Measurements from ENCODE around the gene COX14.

The COX14 gene

DNA sequence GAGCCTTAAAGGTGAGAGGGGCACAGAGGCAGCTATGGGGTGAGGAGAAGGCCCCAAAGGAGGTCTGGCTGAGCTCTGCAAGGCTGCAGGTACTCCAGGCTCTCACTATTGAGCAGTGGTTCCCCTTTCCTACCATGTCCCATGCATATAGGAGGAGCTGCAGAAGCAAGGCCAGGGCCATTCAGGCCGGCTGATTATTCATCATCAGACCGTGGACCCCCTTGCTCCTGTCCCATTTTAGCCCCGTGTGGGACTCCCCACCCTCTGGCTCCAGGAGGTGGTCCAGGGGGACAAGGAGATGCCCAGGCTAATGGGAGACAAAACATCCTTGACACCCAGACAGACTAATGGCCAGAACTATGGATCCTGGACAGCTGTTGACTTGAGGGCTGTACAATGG is 5.1 kb upstream of the COX14 start:
- in situ Hi-C loops (cut with HindIII; ENCODE audit: low sequenced_read_pairs) = no loop called here
- DNase-seq (ENCODE audit: low read depth) = no peak
- no peak overlapping the region for H3K4me3 ChIP-seq (ENCODE audit: low read depth, low read length)
- TF ChIP-seq CTCF (IDR thresholded peaks at IDR 0.05; ENCODE audit: low read depth, low read length, missing control alignments) = no peak

DNA sequence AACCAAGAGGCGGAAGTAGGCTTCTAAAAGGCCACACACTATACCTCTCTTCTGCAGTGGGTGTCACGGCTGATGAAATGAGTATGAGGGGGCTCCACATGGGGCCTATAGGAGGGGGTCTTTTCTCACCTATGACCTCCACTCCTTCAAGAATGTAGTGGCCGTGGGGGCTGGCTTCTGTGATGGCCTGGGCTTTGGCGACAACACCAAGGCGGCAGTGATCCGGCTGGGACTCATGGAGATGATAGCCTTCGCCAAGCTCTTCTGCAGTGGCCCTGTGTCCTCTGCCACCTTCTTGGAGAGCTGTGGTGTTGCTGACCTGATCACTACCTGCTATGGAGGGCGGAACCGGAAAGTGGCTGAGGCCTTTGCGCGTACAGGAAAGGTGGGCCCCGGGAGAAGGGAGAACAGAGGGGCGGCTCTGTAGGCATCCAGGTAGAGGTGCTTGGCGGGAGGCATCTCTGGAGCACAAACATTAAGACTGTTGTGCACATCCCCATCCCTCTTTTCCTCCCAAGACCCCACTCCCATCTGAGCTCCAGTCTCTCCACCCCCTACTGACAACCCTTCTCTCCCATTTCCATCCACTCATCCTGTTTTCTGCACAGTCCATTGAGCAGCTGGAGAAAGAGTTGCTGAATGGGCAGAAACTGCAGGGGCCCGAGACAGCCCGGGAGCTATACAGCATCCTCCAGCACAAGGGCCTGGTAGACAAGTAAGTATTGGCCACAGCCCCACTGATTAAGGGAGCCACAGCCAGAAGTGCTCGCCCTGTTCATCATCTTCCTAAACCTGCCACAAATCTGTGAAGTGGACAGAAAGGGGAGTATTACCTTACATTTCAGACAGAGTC is 4.4 kb upstream of the COX14 start:
- H3K4me3 ChIP-seq (ENCODE audit: low read depth, low read length) = no peak overlapping the region
- DNase-seq (ENCODE audit: low read depth) = no peak
- in situ Hi-C loops (cut with HindIII; ENCODE audit: low sequenced_read_pairs) = no loop called here
- no peak for TF ChIP-seq CTCF (IDR thresholded peaks at IDR 0.05; ENCODE audit: low read depth, low read length, missing control alignments)

GRCh38 chr12:50109319-50109718 is 2.7 kb upstream of the COX14 start:
- in situ Hi-C loops (cut with HindIII; ENCODE audit: low sequenced_read_pairs) = no loop called here

GRCh38 chr12:50110127-50110761 is 1.8 kb upstream of the COX14 start:
- DNase-seq (ENCODE audit: low read depth) = no peak
- no peak for TF ChIP-seq CTCF (IDR thresholded peaks at IDR 0.05; ENCODE audit: low read depth, low read length, missing control alignments)
- in situ Hi-C loops (cut with HindIII; ENCODE audit: low sequenced_read_pairs) = no loop called here
- no peak overlapping the region for H3K4me3 ChIP-seq (ENCODE audit: low read depth, low read length)

More at GRCh38 chr12:50109319-50109718, 2.7 kb upstream of the COX14 start:
- TF ChIP-seq CTCF (IDR thresholded peaks at IDR 0.05; ENCODE audit: low read depth, low read length, missing control alignments) = no peak
- H3K4me3 ChIP-seq (ENCODE audit: low read depth, low read length) = no peak overlapping the region
- DNase-seq (ENCODE audit: low read depth) = no peak

- no peak overlapping the region for H3K4me3 ChIP-seq (ENCODE audit: low read depth, low read length)
- no peak for DNase-seq (ENCODE audit: low read depth)
- TF ChIP-seq CTCF (IDR thresholded peaks at IDR 0.05; ENCODE audit: low read depth, low read length, missing control alignments) = no peak
- in situ Hi-C loops (cut with HindIII; ENCODE audit: low sequenced_read_pairs) = no loop called here
Measured at GRCh38 chr12:50110762-50111351, 1.2 kb upstream of the COX14 start.

DNA sequence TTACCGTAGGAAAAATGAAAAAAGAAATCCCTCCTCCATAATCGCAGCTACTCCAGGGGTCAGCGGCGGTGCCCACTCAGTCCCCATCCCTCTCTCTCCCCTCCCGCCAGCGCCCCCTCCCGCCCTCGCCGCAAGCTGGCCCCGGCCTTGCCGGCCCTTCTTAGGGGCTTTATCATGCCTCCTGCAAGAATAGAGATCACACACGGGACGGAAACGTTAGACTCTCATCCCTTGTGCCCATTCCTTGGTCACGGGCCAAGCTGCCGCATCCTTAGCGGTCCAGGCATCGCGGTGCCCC is 692 bp upstream of the COX14 start:
- H3K4me3 ChIP-seq (ENCODE audit: low read depth, low read length) = peak overlapping the region; percentile 22
- TF ChIP-seq CTCF (IDR thresholded peaks at IDR 0.05; ENCODE audit: low read depth, low read length, missing control alignments) = no peak
- in situ Hi-C loops (cut with HindIII; ENCODE audit: low sequenced_read_pairs) = no loop called here
- no peak for DNase-seq (ENCODE audit: low read depth)
